H1 (cell line): ENCODE measurements around the gene HIVEP3. TPM values are rescaled to one million over a fixed set of nuclear protein-coding genes. Genes with fewer than 3 reads are reported as not detected.

ENCODE experiments used
- CTCF ChIA-PET: fragments of 300-600 bp; sonication (Branson Sonifier 250); formaldehyde crosslinking; loops from one replicate; lab custom pipeline; 2021; ENCODE audit not compliant: partially characterized antibody; lab: Charles Lee
- POLR2A ChIA-PET: fragments of 300-600 bp; sonication (Branson Sonifier 250); formaldehyde crosslinking; loops from one replicate; lab custom pipeline; 2021; ENCODE audit warnings: inconsistent platforms; ENCODE audit not compliant: partially characterized antibody; lab: Charles Lee
- DNase-seq, 2 experiments: peaks; one replicate each; pipeline versions ENCODE4 v3.0.0 to v3.0.0-alpha.2; 2010 to 2022; ENCODE audit warnings: low spot score in 2 of 2, low read depth in 1 of 2, mixed read lengths in 1 of 2
- FAIRE-seq: peaks from 2 replicates; lab custom pipeline; 2011; peaks lifted over from hg19 to GRCh38; lab: Jason Lieb, UNC
- H2AFZ ChIP-seq: 2 replicates; pipeline ENCODE4 v1.8.1; 2012; ENCODE audit warnings: low read length, inconsistent platforms
- H2AK5ac ChIP-seq: 2 replicates; pipeline ENCODE4 v1.6.1; 2013; ENCODE audit warnings: low read depth, low read length
- H2BK120ac ChIP-seq: replicated peaks from 2 replicates; pipeline ENCODE3; 2013; ENCODE audit warnings: low read depth, low read length, inconsistent platforms
- H2BK12ac ChIP-seq: 2 replicates; pipeline ENCODE4 v1.6.1; 2013; ENCODE audit warnings: low read depth, low read length
- H2BK15ac ChIP-seq: 2 replicates; pipeline ENCODE4 v1.6.1; 2013; ENCODE audit warnings: low read length
- H2BK20ac ChIP-seq: 2 replicates; pipeline ENCODE4 v1.6.1; 2013; ENCODE audit warnings: low read length
- H2BK5ac ChIP-seq: 2 replicates; pipeline ENCODE4 v1.6.1; 2013; ENCODE audit warnings: low read depth, low read length
- H3K14ac ChIP-seq: 2 replicates; pipeline ENCODE4 v1.6.1; 2013; ENCODE audit warnings: inconsistent platforms; ENCODE audit not compliant: insufficient read length
- H3K18ac ChIP-seq: 2 replicates; pipeline ENCODE4 v1.6.1; 2013; ENCODE audit warnings: low read length; ENCODE audit errors: extremely low read depth
- H3K23ac ChIP-seq: 2 replicates; pipeline ENCODE4 v1.6.1; 2013; ENCODE audit warnings: inconsistent platforms; ENCODE audit not compliant: insufficient read length
- H3K23me2 ChIP-seq: 2 replicates; pipeline ENCODE4 v1.6.1; 2013; ENCODE audit warnings: low read depth, low read length
- H3K27ac ChIP-seq: 2 replicates; pipeline ENCODE4 v1.6.1; 2011; ENCODE audit warnings: low read depth, low read length, inconsistent platforms
- H3K27me3 ChIP-seq, 4 experiments: replicated peaks in 1 of 4; 1 replicate in 1 of 4; 2 replicates in 3 of 4; pipeline versions ENCODE4 v1.6.1 to v1.8.1; 2011 to 2013; ENCODE audit warnings: low read length in 3 of 4, mild to moderate bottlenecking in 3 of 4, inconsistent platforms in 2 of 4, mixed read lengths in 2 of 4, moderate library complexity in 1 of 4; ENCODE audit not compliant: control insufficient read depth in 3 of 4, insufficient read depth in 3 of 4; ENCODE audit errors: extremely low read depth in 1 of 4
- H3K36me3 ChIP-seq, 4 experiments: 2 replicates each; pipeline versions ENCODE4 v1.6.1 to v1.8.1; 2011 to 2013; ENCODE audit warnings: mild to moderate bottlenecking in 4 of 4, low read length in 3 of 4, moderate library complexity in 2 of 4, control low read depth in 1 of 4, inconsistent platforms in 1 of 4; ENCODE audit not compliant: insufficient read depth in 4 of 4, control insufficient read depth in 2 of 4
- H3K4ac ChIP-seq: replicated peaks from 2 replicates; pipeline ENCODE3; 2013; ENCODE audit warnings: low read length, low read depth, mixed read lengths, inconsistent platforms; ENCODE audit not compliant: insufficient read length
- H3K4me1 ChIP-seq, 4 experiments: replicated peaks in 1 of 4; 1 replicate in 1 of 4; 2 replicates in 3 of 4; pipeline versions ENCODE4 v1.6.1 to v1.8.1; 2011 to 2013; ENCODE audit warnings: low read length in 3 of 4, inconsistent platforms in 2 of 4, mixed read lengths in 1 of 4; ENCODE audit not compliant: insufficient read depth in 4 of 4, control insufficient read depth in 3 of 4
- H3K4me2 ChIP-seq, 2 experiments: 2 replicates each; pipeline versions ENCODE4 v1.6.1 to v1.8.1; 2011 to 2013; ENCODE audit warnings: low read depth in 2 of 2, low read length in 2 of 2, control low read depth in 1 of 2, inconsistent platforms in 1 of 2, mild to moderate bottlenecking in 1 of 2; ENCODE audit not compliant: insufficient read depth in 1 of 2
- H3K4me3 ChIP-seq, 4 experiments: fragments of 200-600, 300-600 bp in 1 of 4; sonication (generic), shearing (Covaris generic), sonication (Bioruptor Twin) in 1 of 4; 2 replicates each; pipeline versions ENCODE4 v1.5.1 to v1.8.1; 2011 to 2016; ENCODE audit warnings: low read length in 4 of 4, low read depth in 3 of 4, control low read depth in 2 of 4, inconsistent platforms in 2 of 4, mild to moderate bottlenecking in 2 of 4, mixed read lengths in 1 of 4, moderate library complexity in 1 of 4; ENCODE audit not compliant: insufficient read depth in 2 of 4; ENCODE audit errors: extremely low read depth in 1 of 4
- H3K56ac ChIP-seq: replicated peaks from 2 replicates; pipeline ENCODE3; 2013; ENCODE audit warnings: low read depth, mild to moderate bottlenecking, mixed read lengths, low read length, inconsistent platforms; ENCODE audit not compliant: insufficient read length
- H3K79me1 ChIP-seq: 2 replicates; pipeline ENCODE4 v1.6.1; 2013; ENCODE audit warnings: low read depth, low read length, control low read depth
- H3K79me2 ChIP-seq, 2 experiments: 2 replicates each; pipeline versions ENCODE4 v1.6.1 to v1.8.1; 2012 to 2013; ENCODE audit warnings: low read length in 2 of 2, mild to moderate bottlenecking in 2 of 2, inconsistent platforms in 1 of 2; ENCODE audit not compliant: insufficient read depth in 2 of 2, control insufficient read depth in 1 of 2
- H3K9ac ChIP-seq, 4 experiments: replicated peaks in 1 of 4; 1 replicate in 1 of 4; 2 replicates in 3 of 4; pipeline versions ENCODE4 v1.6.1 to v1.8.1; 2011 to 2013; ENCODE audit warnings: low read depth in 3 of 4, low read length in 3 of 4, control low read depth in 2 of 4, mild to moderate bottlenecking in 2 of 4, moderate library complexity in 2 of 4, inconsistent platforms in 1 of 4; ENCODE audit errors: extremely low read depth in 1 of 4
- H3K9me3 ChIP-seq, 2 experiments: 2 replicates each; pipeline versions ENCODE4 v1.6.1 to v1.8.1; 2012 to 2013; ENCODE audit warnings: mild to moderate bottlenecking in 2 of 2, moderate library complexity in 2 of 2, control low read depth in 1 of 2, inconsistent platforms in 1 of 2, low read depth in 1 of 2, low read length in 1 of 2, mixed read lengths in 1 of 2; ENCODE audit not compliant: insufficient read depth in 2 of 2
- H4K20me1 ChIP-seq, 2 experiments: replicated peaks in 1 of 2; 2 replicates each; pipeline versions ENCODE3 to v1.8.1; 2011 to 2013; ENCODE audit warnings: inconsistent platforms in 2 of 2, low read length in 2 of 2, mild to moderate bottlenecking in 1 of 2; ENCODE audit not compliant: insufficient read depth in 2 of 2, control insufficient read depth in 1 of 2
- H4K5ac ChIP-seq: 2 replicates; pipeline ENCODE4 v1.6.1; 2013; ENCODE audit warnings: low read length, low read depth, mixed read lengths, inconsistent platforms; ENCODE audit not compliant: insufficient read length
- H4K8ac ChIP-seq: 2 replicates; pipeline ENCODE4 v1.8.0; 2013; ENCODE audit warnings: mild to moderate bottlenecking, moderate library complexity, low read length, inconsistent platforms; ENCODE audit not compliant: insufficient read depth; ENCODE audit errors: extremely low read depth
- H4K91ac ChIP-seq: replicated peaks from 2 replicates; pipeline ENCODE3; 2013; ENCODE audit warnings: low read length, mixed read lengths, inconsistent platforms; ENCODE audit not compliant: insufficient read length
- CBX8 ChIP-seq: fragments of 300-800, 300-1000 bp; sonication (generic); IDR thresholded peaks from 2 replicates; pipeline ENCODE4 v1.7.1; 2016; ENCODE audit warnings: low read depth, low read length, borderline replicate concordance
- HDAC6 ChIP-seq: IDR thresholded peaks from one replicate; pipeline ENCODE4 v1.7.1; 2012; ENCODE audit warnings: low read depth, mild to moderate bottlenecking, inconsistent platforms, low read length, moderate library complexity
- KDM1A ChIP-seq: fragments of 200-600, 300-600 bp; sonication (generic); IDR thresholded peaks from 2 replicates; pipeline ENCODE4 v1.7.1; 2016; ENCODE audit warnings: mild to moderate bottlenecking, low read length, borderline replicate concordance
- SAP30 ChIP-seq: fragments of 300-600 bp; sonication (generic); IDR thresholded peaks from 2 replicates; pipeline ENCODE4 v1.7.1; 2012; ENCODE audit warnings: low read length, moderate library complexity, mild to moderate bottlenecking, inconsistent platforms; ENCODE audit not compliant: insufficient read depth, insufficient replicate concordance
- TBP ChIP-seq: IDR thresholded peaks from 2 replicates; pipeline ENCODE4 v1.6.1; 2011; ENCODE audit warnings: low read depth, low read length, improper control_type of control experiment
- WGBS, 2 experiments: shearing (Covaris generic) in 1 of 2; methylation state at CpG; one replicate each; pipeline versions ENCODE4 v1.1.6 to v1.1.7; 2013 to 2015; ENCODE audit warnings: low lambda C conversion rate in 2 of 2, mixed read lengths in 2 of 2, inconsistent platforms in 1 of 2, low coverage in 1 of 2, missing lambda C conversion rate in 1 of 2; ENCODE audit not compliant: insufficient replicate concordance in 2 of 2, insufficient coverage in 1 of 2, insufficient read length in 1 of 2; ENCODE audit errors: extremely low coverage in 1 of 2, missing lambda C conversion rate in 1 of 2; 5-methylcytosine and 5-hydroxymethylcytosine counted together
- polyA plus RNA-seq, 7 experiments: library from polyadenylated mRNA; depleted of rRNA in 3 of 7; stranded (reverse) in 5 of 7; unstranded in 2 of 7; fragments of >200 nt in 5 of 7; fragments of 200-250 nt in 2 of 7; gene quantifications; 1 replicate in 5 of 7; 2 replicates in 1 of 7; 4 replicates in 1 of 7; pipeline versions ENCODE4 v1.2.1 to v1.2.3, GENCODE V29; 2011 to 2013; ENCODE audit warnings: missing spikeins in 2 of 7, mixed read lengths in 2 of 7
- total RNA-seq: library from RNA; stranded (reverse); fragmentation: NEBNext Ultra II Directional; extraction: Animal tissue kit (Norgen Biotek cat#: 25700); gene quantifications from 2 replicates; pipeline ENCODE4 v1.2.1, GENCODE V29; 2021

Gene HIVEP3
- total and polyA plus RNA-seq, 2 of the 8 experiments (the other 6 are each of a cell fraction or from before 2014, with no cell fraction given): 0.24 to 0.69 TPM

GRCh38 chr1:41535276-41535675 is 383.4 kb downstream of the HIVEP3 start:
- DNase-seq (no peak), FAIRE-seq (no peak)
- Histone ChIP-seq H2AFZ (no peak overlapping the region), H2AK5ac (no peak overlapping the region), H3K27me3 (no peaks in the 10 kb centered on the region), H3K79me1 (no peaks in the 10 kb centered on the region), H2BK5ac (no peak overlapping the region), H3K56ac (no peak overlapping the region), H3K23ac (no peak overlapping the region), H2BK20ac (no peak overlapping the region), H3K18ac (no peak overlapping the region), H3K9me3 (peaks cover 5 to 6% of the 10 kb centered on the region in 2 experiments; a peak in 2 of 4 replicates), H4K20me1 (no peaks in the 10 kb centered on the region), H3K27ac (no peak overlapping the region), H4K5ac (no peak overlapping the region), H2BK120ac (no peak overlapping the region), H2BK12ac (no peak overlapping the region), H3K4ac (no peak overlapping the region), H2BK15ac (no peak overlapping the region), H3K79me2 (no peaks in the 10 kb centered on the region), H3K4me3 (no peak overlapping the region), H3K4me2 (no peak overlapping the region), H3K9ac (no peak overlapping the region), H3K36me3 (no peaks in the 10 kb centered on the region), H3K23me2 (no peaks in the 10 kb centered on the region), H4K91ac (no peak overlapping the region), H3K4me1 (no peaks in the 10 kb centered on the region), H3K14ac (no peak overlapping the region), H4K8ac (no peak overlapping the region)
- ChIA-PET POLR2A (no interaction called here), CTCF (interaction anchor here (0.6 to 2.2 kb wide), 2 partner anchors 13 to 363 kb away, joined by 3 to 6 read pairs; no protein-coding TSS in a partner anchor)
- 97% methylated on average over 6 of the region's 6 CpGs; no CpG with 5 or more reads in 1 of the 2 experiments for WGBS, 2 experiments
- TF ChIP-seq KDM1A (no peak), SAP30 (no peak), CBX8 (no peak), HDAC6 (no peak), TBP (no peak)
